Hepatocyte (in vitro differentiated cells): Measurements from ENCODE around the gene MYBPH.

Experiments used
- CTCF ChIP-seq: fragments of 200-600 bp; sonication (generic); IDR thresholded peaks from 2 replicates; pipeline ENCODE4 v1.5.1; 2016; ENCODE audit warnings: antibody characterized with exemption, mild to moderate bottlenecking; ENCODE audit not compliant: poor library complexity
- EZH2 ChIP-seq: fragments of 200-600 bp; sonication (generic); IDR thresholded peaks from 2 replicates; pipeline ENCODE4 v1.6.1; 2016; ENCODE audit warnings: antibody characterized with exemption, mild to moderate bottlenecking, borderline replicate concordance

GRCh38 chr1:203140743-203141520, 34.7 kb downstream of the MYBPH start:
- TF ChIP-seq CTCF = no peak
- TF ChIP-seq EZH2 = no peak
